Erythroblast (primary cell): ENCODE data around the gene SORCS3.

Experiments used
- GATA1 ChIP-seq: IDR thresholded peaks from 2 replicates; pipeline ENCODE4 v1.6.1; 2011; ENCODE audit warnings: low read depth, mild to moderate bottlenecking, control low read depth, low read length, moderate library complexity
- POLR2A ChIP-seq: IDR thresholded peaks from 2 replicates; pipeline ENCODE4 v1.6.1; 2011; ENCODE audit warnings: mild to moderate bottlenecking, low read length

DNA sequence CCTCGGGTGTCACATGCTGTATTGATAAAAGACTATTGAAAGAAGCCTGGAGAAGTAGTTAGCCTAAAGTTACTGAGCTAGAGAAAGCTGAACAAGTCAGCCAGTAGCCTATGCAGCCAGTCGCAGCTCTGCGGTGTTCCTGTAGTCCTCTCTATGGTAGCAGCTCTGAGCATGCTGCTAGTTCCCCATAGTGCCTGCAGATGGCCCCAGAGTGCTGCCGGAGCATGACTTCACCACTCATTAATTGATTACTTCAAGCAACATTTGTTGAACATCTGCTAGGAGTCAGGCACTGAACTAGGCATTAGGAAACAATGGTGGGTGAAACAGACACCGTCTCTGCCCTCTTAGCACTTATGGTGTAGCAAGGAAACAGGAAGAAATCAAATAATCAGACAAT lies 422.7 kb downstream of the SORCS3 start:
- no peak for TF ChIP-seq POLR2A
- TF ChIP-seq GATA1: no peak
